ENCODE results near the gene WDR73.

WDR73 gene

GRCh38 chr15:84668221-84668982, 14.3 kb upstream of the WDR73 start:
- no peak overlapping the region for H3K27ac ChIP-seq (replicated peaks)

GRCh38 chr15:84666373-84666772, 12.3 kb upstream of the WDR73 start:
- no peak for TF ChIP-seq REST (IDR thresholded peaks at IDR 0.05; ENCODE audit: insufficient replicate concordance, low read depth)
- no peak for TF ChIP-seq POLR2AphosphoS5 (IDR thresholded peaks at IDR 0.05; ENCODE audit: low read depth)
- TF ChIP-seq SPI1 (IDR thresholded peaks at IDR 0.05; ENCODE audit: borderline replicate concordance, low read depth): no peak
- no peak for TF ChIP-seq GABPA (IDR thresholded peaks at IDR 0.05; ENCODE audit: low read depth)
- Histone ChIP-seq H3K27ac (replicated peaks) (no peak overlapping the region), H3K4me3 (replicated peaks; ENCODE audit: insufficient read depth, low read length) (no peak overlapping the region), H3K27me3 (ENCODE audit: insufficient read depth, poor library complexity, severe bottlenecking) (no peaks in the 10 kb centered on the region)
- DNase-seq (ENCODE audit: low read depth in 1 of 2, low spot score in 1 of 2): no peak

More at GRCh38 chr15:84668221-84668982, 14.3 kb upstream of the WDR73 start:
- no peak for DNase-seq (ENCODE audit: low read depth in 1 of 2, low spot score in 1 of 2)
- no peaks in the 10 kb centered on the region for H3K27me3 ChIP-seq (ENCODE audit: insufficient read depth, poor library complexity, severe bottlenecking)
- TF ChIP-seq GABPA (IDR thresholded peaks at IDR 0.05; ENCODE audit: low read depth) (no peak), SPI1 (IDR thresholded peaks at IDR 0.05; ENCODE audit: borderline replicate concordance, low read depth) (no peak), POLR2AphosphoS5 (IDR thresholded peaks at IDR 0.05; ENCODE audit: low read depth) (no peak), REST (IDR thresholded peaks at IDR 0.05; ENCODE audit: insufficient replicate concordance, low read depth) (no peak), CTCF (IDR thresholded peaks at IDR 0.05; ENCODE audit: insufficient read depth, low read length) (no peak)
- H3K4me3 ChIP-seq (replicated peaks; ENCODE audit: insufficient read depth, low read length): no peak overlapping the region

- TF ChIP-seq POLR2AphosphoS5 (IDR thresholded peaks at IDR 0.05; ENCODE audit: low read depth): no peak
- no peak for TF ChIP-seq CTCF (IDR thresholded peaks at IDR 0.05; ENCODE audit: insufficient read depth, low read length)
- TF ChIP-seq GABPA (IDR thresholded peaks at IDR 0.05; ENCODE audit: low read depth): no peak
- no peak for TF ChIP-seq REST (IDR thresholded peaks at IDR 0.05; ENCODE audit: insufficient replicate concordance, low read depth)
- no peak for TF ChIP-seq SPI1 (IDR thresholded peaks at IDR 0.05; ENCODE audit: borderline replicate concordance, low read depth)
- Histone ChIP-seq H3K4me3 (replicated peaks; ENCODE audit: insufficient read depth, low read length) (no peak overlapping the region), H3K27me3 (ENCODE audit: insufficient read depth, poor library complexity, severe bottlenecking) (no peaks in the 10 kb centered on the region), H3K27ac (replicated peaks) (no peak overlapping the region)
- no peak for DNase-seq (ENCODE audit: low read depth in 1 of 2, low spot score in 1 of 2)
These were observed 6.9 kb upstream of the WDR73 start for GRCh38 chr15:84661001-84661400.
